SJSA1 (cell line): ENCODE measurements around the gene CIAO3. TPM values are rescaled to one million over a fixed set of nuclear protein-coding genes. Genes with fewer than 3 reads are reported as not detected.
A peak's percentile ranks its signal among the peaks of the same experiment; 100 is the strongest.

Experiments
- DNase-seq, 2 experiments: peaks; one replicate each; pipeline ENCODE4 v3.0.0-alpha.2; 2015 to 2020; ENCODE audit warnings: low spot score in 2 of 2, low read depth in 1 of 2
- H3K27ac ChIP-seq: fragments of 250-450 bp; sonication (Bioruptor Pico); 2 replicates; pipeline ENCODE4 v1.5.1; 2020; ENCODE audit warnings: mild to moderate bottlenecking, moderate library complexity
- H3K27me3 ChIP-seq: fragments of 250-450 bp; sonication (Bioruptor Pico); replicated peaks from 2 replicates; pipeline ENCODE4 v1.5.1; 2020; ENCODE audit warnings: mild to moderate bottlenecking, moderate library complexity
- H3K36me3 ChIP-seq: fragments of 250-450 bp; sonication (Bioruptor Pico); 2 replicates; pipeline ENCODE4 v1.5.1; 2020; ENCODE audit warnings: mild to moderate bottlenecking
- H3K4me1 ChIP-seq: fragments of 250-450 bp; sonication (Bioruptor Pico); replicated peaks from 2 replicates; pipeline ENCODE4 v1.6.1; 2021; ENCODE audit warnings: mild to moderate bottlenecking
- H3K4me3 ChIP-seq: fragments of 250-450 bp; sonication (Bioruptor Pico); 2 replicates; pipeline ENCODE4 v1.5.1; 2020; ENCODE audit warnings: mild to moderate bottlenecking
- H3K9me3 ChIP-seq: fragments of 250-450 bp; sonication (Bioruptor Pico); replicated peaks from 2 replicates; pipeline ENCODE4 v1.5.1; 2020; ENCODE audit warnings: mild to moderate bottlenecking
- total RNA-seq: library from RNA; depleted of rRNA; stranded (reverse); fragments of >200 nt; shearing (Covaris generic); gene quantifications from 2 replicates; pipeline ENCODE4 v1.2.3, GENCODE V29; 2014; rRNA removed

Gene CIAO3
- total RNA-seq, 1 experiment from 2014 or later, result 27.4 TPM

DNA sequence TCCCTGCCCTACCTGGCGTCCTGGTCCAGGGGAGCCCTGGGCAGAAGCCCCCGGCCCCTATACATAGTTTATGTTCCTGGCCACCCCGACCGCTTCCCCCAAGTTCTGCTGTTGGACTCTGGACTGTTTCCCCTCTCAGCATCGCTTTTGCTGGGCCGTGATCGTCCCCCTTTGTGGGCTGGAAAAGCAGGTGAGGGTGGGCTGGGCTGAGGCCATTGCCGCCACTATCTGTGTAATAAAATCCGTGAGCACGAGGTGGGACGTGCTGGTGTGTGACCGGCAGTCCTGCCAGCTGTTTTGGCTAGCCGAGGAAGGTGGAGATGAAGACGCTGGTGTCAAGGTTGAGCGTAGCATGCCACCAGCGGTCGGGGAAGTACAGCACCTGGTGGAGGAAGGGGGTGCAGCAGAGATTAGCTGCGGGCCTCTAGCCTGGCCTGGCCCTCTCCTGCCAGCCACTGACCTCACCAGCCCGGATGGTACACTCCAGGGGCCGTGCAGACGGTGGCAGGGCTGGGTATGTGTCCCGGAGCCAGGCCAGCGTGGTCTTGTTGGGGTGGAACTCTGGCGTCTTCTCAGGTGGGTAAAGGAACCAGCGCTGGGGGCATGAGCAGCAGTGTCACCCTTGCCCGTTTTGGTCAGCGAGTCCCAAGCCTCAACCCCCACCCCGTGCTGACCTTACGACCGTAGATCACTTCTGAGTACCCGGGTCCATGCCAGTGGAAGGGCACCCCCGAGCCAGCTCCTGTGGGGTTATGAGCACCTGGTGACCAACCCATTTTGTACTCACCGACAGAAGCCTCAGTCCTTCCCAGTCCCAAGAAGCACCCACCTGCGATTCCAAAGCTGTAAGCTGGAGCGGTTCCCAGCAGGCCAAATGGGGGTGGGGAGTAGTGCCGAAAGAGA lies 58.1 kb downstream of the CIAO3 start:
- Histone ChIP-seq H3K36me3 (peaks cover 74% of the 10 kb centered on the region), H3K4me1 (peaks cover 43% of the 10 kb centered on the region), H3K27ac (no peak overlapping the region), H3K9me3 (peaks cover 5% of the 10 kb centered on the region), H3K4me3 (no peak overlapping the region), H3K27me3 (no peaks in the 10 kb centered on the region)
- DNase-seq, result no peak

GRCh38 chr16:681746-682427 lies 58.9 kb downstream of the CIAO3 start:
- no peak for DNase-seq
- Histone ChIP-seq H3K27ac (no peak overlapping the region), H3K4me1 (peaks cover 43% of the 10 kb centered on the region)

DNA sequence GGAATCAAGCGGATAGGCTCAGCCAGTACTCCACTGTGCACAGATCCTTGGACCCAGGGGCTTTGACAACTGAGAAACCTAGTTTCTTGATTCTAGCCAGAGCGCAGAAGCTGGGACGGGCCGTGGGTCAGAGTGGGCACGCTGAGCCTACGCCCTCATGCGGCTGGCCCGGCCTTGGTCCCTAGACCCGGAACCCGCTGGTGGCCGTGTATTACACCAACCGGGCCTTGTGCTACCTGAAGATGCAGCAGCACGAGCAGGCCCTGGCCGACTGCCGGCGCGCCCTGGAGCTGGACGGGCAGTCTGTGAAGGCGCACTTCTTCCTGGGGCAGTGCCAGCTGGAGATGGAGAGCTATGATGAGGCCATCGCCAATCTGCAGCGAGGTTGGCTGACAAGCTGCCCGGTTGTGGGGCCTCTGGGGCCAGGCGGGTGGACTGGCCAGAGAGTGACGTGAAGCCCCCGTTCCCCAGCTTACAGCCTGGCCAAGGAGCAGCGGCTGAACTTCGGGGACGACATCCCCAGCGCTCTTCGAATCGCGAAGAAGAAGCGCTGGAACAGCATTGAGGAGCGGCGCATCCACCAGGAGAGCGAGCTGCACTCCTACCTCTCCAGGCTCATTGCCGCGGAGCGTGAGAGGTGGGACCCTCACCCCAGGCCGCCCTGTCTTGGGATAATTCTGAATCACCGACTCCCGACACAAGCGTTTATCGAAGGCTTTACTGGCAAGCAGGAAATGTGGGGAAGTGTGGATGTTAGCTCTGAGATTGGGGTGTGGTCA lies 59.6 kb downstream of the CIAO3 start:
- Histone ChIP-seq H3K9me3 (peaks cover 5% of the 10 kb centered on the region), H3K36me3 (peaks cover 58% of the 10 kb centered on the region), H3K4me1 (peaks cover 43% of the 10 kb centered on the region), H3K4me3 (peak overlapping the region; percentile 99), H3K27me3 (no peaks in the 10 kb centered on the region), H3K27ac (no peak overlapping the region)
- peak; percentile 53 to 69 for DNase-seq

More at GRCh38 chr16:681746-682427, 58.9 kb downstream of the CIAO3 start:
- peaks cover 66% of the 10 kb centered on the region for H3K36me3 ChIP-seq
- H3K4me3 ChIP-seq, result no peak overlapping the region
- H3K9me3 ChIP-seq, result peaks cover 5% of the 10 kb centered on the region
- H3K27me3 ChIP-seq, result no peaks in the 10 kb centered on the region

DNA sequence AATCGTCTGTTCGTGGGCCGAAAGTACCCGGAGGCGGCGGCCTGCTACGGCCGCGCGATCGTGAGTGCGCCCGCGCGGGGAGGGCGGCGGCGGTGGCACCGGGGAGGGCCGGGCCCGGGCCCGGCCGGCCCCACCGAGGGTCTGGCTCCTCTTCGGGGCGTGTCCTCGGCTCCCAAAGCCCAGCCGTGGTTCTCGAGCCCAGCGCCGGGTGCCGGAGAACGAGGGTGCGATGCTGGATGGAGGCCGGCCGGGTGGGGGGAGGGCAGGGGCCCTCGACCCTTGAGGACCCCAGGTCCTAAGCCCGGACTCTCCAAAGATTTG lies 60.2 kb downstream of the CIAO3 start:
- peaks cover 5% of the 10 kb centered on the region for H3K9me3 ChIP-seq
- no peak for DNase-seq
- peak overlapping the region; percentile 70 for H3K27ac ChIP-seq
- H3K27me3 ChIP-seq, result no peaks in the 10 kb centered on the region
- peak overlapping the region; percentile 99 for H3K4me3 ChIP-seq
- H3K36me3 ChIP-seq, result peaks cover 53% of the 10 kb centered on the region
- H3K4me1 ChIP-seq, result peaks cover 43% of the 10 kb centered on the region

GRCh38 chr16:679814-680624 lies 60.8 kb downstream of the CIAO3 start, which contains the start of gene STUB1:
Gene STUB1 (plus strand): TSS chr16:680410. CDS start chr16:680526, 116 bp downstream.
- Histone ChIP-seq H3K4me1 (peaks cover 46% of the 10 kb centered on the region), H3K4me3 (peak within 1 kb of the TSS; percentile 99), H3K36me3 (peaks cover 47% of the 10 kb centered on the region), H3K9me3 (peaks cover 5% of the 10 kb centered on the region), H3K27ac (peak within 1 kb of the TSS; percentile 70), H3K27me3 (no peaks in the 10 kb centered on the region)
- DNase-seq, result peak; percentile 90

Other genes starting within 250 kb of the CIAO3 start
- gene CAPN15, start 213.3 kb downstream of the CIAO3 start, total RNA-seq, result 44.4 and 46.1 TPM in 2 replicates
- not detected in 2 replicates for gene PRR35, start 180.6 kb downstream of the CIAO3 start, total RNA-seq
- gene NHLRC4, start 174.0 kb downstream of the CIAO3 start, total RNA-seq, result 0.37 TPM in 1 of 2 replicates, not detected in the other
- 19.6 and 33.8 TPM in 2 replicates for gene PIGQ, start 171.0 kb downstream of the CIAO3 start, total RNA-seq
- 10.2 and 17.8 TPM in 2 replicates for gene RAB40C, start 150.9 kb downstream of the CIAO3 start, total RNA-seq
- gene WFIKKN1, start 110.0 kb downstream of the CIAO3 start, total RNA-seq, result 0.39 and 0.41 TPM in 2 replicates
- gene METTL26, start 104.7 kb downstream of the CIAO3 start, total RNA-seq, result 73.1 and 86.6 TPM in 2 replicates
- 3.0 TPM in 1 of 2 replicates, not detected in the other for gene MCRIP2, start 99.2 kb downstream of the CIAO3 start, total RNA-seq
- 12.1 and 31.9 TPM in 2 replicates for gene WDR90, start 91.6 kb downstream of the CIAO3 start, total RNA-seq
- gene RHOT2, start 72.9 kb downstream of the CIAO3 start, total RNA-seq, result 51.2 and 64.3 TPM in 2 replicates
- 1.1 and 13.1 TPM in 2 replicates for gene RHBDL1, start 65.3 kb downstream of the CIAO3 start, total RNA-seq
- 150 and 253 TPM in 2 replicates for gene STUB1, start 60.6 kb downstream of the CIAO3 start, total RNA-seq
- gene JMJD8, start 56.7 kb downstream of the CIAO3 start, total RNA-seq, result 13.9 and 25.7 TPM in 2 replicates
- gene WDR24, start 50.6 kb downstream of the CIAO3 start, total RNA-seq, result 2.1 TPM in 2 replicates
- gene FBXL16, start 35.2 kb downstream of the CIAO3 start, total RNA-seq, result 0.13 TPM in 1 of 2 replicates, not detected in the other
- 75.5 and 99.3 TPM in 2 replicates for gene METRN, start 25.9 kb downstream of the CIAO3 start, total RNA-seq
- gene ANTKMT, start 19.9 kb downstream of the CIAO3 start, total RNA-seq, result 43.7 and 95.5 TPM in 2 replicates
- gene CCDC78, start 14.6 kb downstream of the CIAO3 start, total RNA-seq, result 0.26 TPM in 1 of 2 replicates, not detected in the other
- 7.8 and 16.6 TPM in 2 replicates for gene HAGHL, start 13.9 kb downstream of the CIAO3 start, total RNA-seq
- not detected in 2 replicates for gene MSLN, start 19.7 kb upstream of the CIAO3 start, total RNA-seq
- gene RPUSD1, start 47.4 kb upstream of the CIAO3 start, total RNA-seq, result 35.7 and 46.5 TPM in 2 replicates
- gene CHTF18, start 47.6 kb upstream of the CIAO3 start, total RNA-seq, result 25.4 and 30.6 TPM in 2 replicates
- not detected in 2 replicates for gene GNG13, start 59.7 kb upstream of the CIAO3 start, total RNA-seq
- 16.3 and 23.5 TPM in 2 replicates for gene LMF1, start 230.0 kb upstream of the CIAO3 start, total RNA-seq
- 3.1 and 4.9 TPM in 2 replicates for gene SOX8, start 240.8 kb upstream of the CIAO3 start, total RNA-seq